ENCODE results near the gene P2RX1. TPM values are rescaled to one million over a fixed set of nuclear protein-coding genes. Genes with fewer than 3 reads are reported as not detected.

The P2RX1 gene
- polyA plus RNA-seq, 1 donor: 97.1 TPM

DNA sequence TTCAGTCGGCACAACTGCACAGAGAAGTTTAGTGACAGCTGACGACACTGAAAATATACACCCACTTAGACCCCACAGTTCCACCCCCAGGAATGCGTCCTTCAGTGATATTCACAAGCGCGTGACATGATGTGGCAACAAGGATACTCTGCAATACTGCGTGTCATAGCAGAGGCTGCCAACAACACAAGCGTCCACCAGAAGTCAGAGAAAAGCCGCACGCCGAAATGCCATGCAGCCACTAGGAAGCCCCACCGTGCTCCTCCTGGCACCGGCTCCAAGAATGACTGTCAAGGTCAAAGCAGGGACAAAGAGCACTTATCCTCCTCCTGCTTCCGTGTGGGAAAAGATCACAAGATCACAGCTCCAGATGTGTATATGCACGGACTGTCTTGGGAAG lies 44.5 kb upstream of the P2RX1 start:
- H3K27me3 ChIP-seq (ENCODE audit: control insufficient read depth, insufficient read depth, low read length): peaks cover 13% of the 10 kb centered on the region
- H3K4me1 ChIP-seq (ENCODE audit: control insufficient read depth, insufficient read depth, low read length): peaks cover 47% of the 10 kb centered on the region
- H3K4me3 ChIP-seq (ENCODE audit: low read length): no peak overlapping the region
- peak in 1 of 2 donors; percentile 40 for DNase-seq
- no CpG with 5 or more reads among the region's 14 CpGs for WGBS (ENCODE audit: insufficient coverage, low lambda C conversion rate)
- H3K27ac ChIP-seq (ENCODE audit: low read length): peak overlapping the region; percentile 59
- H3K36me3 ChIP-seq (ENCODE audit: control insufficient read depth, insufficient read depth, low read length): no peaks in the 10 kb centered on the region
- peaks cover 5% of the 10 kb centered on the region for H3K9me3 ChIP-seq (ENCODE audit: control insufficient read depth, low read depth, low read length)

DNA sequence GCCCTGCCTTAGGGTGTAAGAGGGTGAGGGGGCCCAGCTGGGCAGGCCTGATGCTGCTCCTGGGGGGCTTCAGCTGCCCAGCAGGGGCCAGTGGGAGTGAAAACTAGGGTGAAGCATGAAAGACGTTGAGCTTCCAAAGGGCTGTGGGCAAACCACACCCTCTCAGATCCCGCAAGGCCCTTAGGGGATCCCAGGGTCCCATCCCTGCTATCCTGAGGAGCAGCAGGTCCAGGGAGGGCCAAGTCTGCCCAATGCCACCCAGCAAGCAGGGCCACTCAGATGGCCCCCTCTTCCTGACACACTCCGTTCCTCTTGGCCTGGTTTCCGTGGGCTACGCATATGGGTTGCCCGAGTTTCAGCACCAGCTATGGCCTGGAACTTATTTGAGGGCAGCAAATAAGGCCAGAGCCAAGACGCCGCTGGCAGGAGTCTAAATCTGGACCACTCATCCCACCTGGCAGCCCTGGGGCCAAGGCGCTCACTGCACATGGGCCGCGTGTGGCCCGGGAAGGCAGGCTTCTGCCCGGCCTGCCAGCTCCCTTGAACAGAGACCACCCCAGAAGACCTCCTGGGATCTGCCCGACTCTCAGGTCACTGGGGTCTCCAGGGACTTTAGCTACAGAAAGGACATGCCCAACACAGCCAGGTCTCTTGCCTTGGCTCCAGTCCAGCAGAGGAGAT lies 43.8 kb upstream of the P2RX1 start:
- Histone ChIP-seq H3K4me1 (ENCODE audit: control insufficient read depth, insufficient read depth, low read length) (peaks cover 42% of the 10 kb centered on the region), H3K36me3 (ENCODE audit: control insufficient read depth, insufficient read depth, low read length) (no peaks in the 10 kb centered on the region), H3K4me3 (ENCODE audit: low read length) (no peak overlapping the region), H3K27ac (ENCODE audit: low read length) (peak overlapping the region; percentile 59), H3K27me3 (ENCODE audit: control insufficient read depth, insufficient read depth, low read length) (peaks cover 13% of the 10 kb centered on the region), H3K9me3 (ENCODE audit: control insufficient read depth, low read depth, low read length) (peaks cover 5% of the 10 kb centered on the region)
- DNase-seq: no peak
- no CpG with 5 or more reads among the region's 14 CpGs for WGBS (ENCODE audit: insufficient coverage, low lambda C conversion rate)

DNA sequence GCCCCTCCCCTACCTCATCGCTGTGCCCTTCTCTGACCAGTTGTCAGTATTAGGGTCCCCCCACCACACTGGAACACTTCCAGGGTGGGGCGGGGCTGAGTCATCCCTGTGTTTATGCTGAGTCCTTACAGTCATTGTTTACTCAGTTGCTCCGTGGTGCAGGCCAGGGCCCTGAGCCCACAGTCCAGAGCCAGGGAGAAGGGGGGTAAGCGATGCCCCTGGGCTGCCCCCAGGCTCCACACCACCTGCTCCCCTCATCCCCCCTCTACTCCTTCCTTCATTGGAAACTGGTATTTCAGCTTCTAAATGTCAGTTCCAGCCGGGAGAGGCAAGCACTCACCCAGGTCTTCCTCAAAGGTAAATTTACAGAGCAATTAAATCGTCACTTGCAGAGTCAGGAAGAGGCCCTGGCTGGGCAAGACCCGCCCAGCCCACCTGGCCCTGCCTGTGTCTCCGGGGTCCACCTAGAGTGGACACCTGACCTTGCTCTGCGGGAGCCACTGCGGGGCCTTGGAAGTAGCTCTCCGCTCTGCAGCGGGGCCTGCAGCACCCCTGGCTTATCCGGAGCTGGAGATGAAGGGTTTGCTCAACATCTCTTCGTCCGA lies 43.1 kb upstream of the P2RX1 start:
- Histone ChIP-seq H3K9me3 (ENCODE audit: control insufficient read depth, low read depth, low read length) (peaks cover 5% of the 10 kb centered on the region), H3K27me3 (ENCODE audit: control insufficient read depth, insufficient read depth, low read length) (peaks cover 13% of the 10 kb centered on the region), H3K4me3 (ENCODE audit: low read length) (no peak overlapping the region), H3K27ac (ENCODE audit: low read length) (peak overlapping the region; percentile 59), H3K4me1 (ENCODE audit: control insufficient read depth, insufficient read depth, low read length) (peaks cover 42% of the 10 kb centered on the region), H3K36me3 (ENCODE audit: control insufficient read depth, insufficient read depth, low read length) (no peaks in the 10 kb centered on the region)
- peak; percentile 49 to 76 for DNase-seq
- no CpG with 5 or more reads among the region's 15 CpGs for WGBS (ENCODE audit: insufficient coverage, low lambda C conversion rate)

DNA sequence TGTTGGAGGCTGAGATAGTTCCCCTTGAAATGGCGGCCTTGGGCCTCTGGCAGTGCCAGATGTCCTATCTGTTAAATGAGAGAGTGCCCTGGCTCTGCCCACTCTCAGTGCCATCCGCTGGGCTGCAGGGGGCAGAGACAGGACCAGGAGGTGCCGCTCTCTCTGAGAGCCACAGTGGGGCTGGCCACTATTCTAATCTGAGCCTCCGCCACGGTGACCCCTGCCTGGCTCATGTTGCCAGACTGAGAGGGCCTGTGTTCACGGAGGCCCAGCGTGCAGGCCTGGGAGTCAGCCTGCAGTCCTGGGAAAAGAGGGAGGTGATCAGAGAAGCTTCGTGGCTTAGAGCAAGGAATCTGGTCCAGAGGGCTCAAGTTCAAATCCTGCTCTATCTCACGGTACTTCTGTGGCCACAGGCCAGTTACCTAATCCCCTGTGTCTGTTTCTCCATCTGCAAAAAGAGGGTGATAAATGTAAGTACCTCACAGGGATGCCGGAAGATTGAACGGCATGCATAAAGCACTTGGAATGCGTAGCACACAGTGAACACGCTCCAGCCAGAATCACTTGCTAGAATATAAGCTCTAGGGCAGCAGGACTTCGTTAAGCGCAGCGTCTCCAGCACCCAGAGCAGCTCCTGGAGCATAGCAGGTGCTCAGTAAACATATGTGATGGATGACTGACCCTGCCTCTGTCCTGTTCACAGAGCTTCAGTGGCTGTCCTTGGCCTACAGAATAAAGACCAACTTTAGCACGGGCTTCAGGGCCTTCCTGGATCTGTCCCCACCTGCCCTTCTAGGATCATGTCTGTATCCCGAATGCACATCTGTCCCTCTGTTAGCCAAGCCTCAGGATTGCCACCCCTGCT lies 41.7 kb upstream of the P2RX1 start:
- H3K4me3 ChIP-seq (ENCODE audit: low read length): no peak overlapping the region
- H3K4me1 ChIP-seq (ENCODE audit: control insufficient read depth, insufficient read depth, low read length): peaks cover 37% of the 10 kb centered on the region
- DNase-seq: no peak
- H3K36me3 ChIP-seq (ENCODE audit: control insufficient read depth, insufficient read depth, low read length): no peaks in the 10 kb centered on the region
- peaks cover 4% of the 10 kb centered on the region for H3K27me3 ChIP-seq (ENCODE audit: control insufficient read depth, insufficient read depth, low read length)
- no CpG with 5 or more reads among the region's 18 CpGs for WGBS (ENCODE audit: insufficient coverage, low lambda C conversion rate)
- no peak overlapping the region for H3K27ac ChIP-seq (ENCODE audit: low read length)
- H3K9me3 ChIP-seq (ENCODE audit: control insufficient read depth, low read depth, low read length): peaks cover 5% of the 10 kb centered on the region

DNA sequence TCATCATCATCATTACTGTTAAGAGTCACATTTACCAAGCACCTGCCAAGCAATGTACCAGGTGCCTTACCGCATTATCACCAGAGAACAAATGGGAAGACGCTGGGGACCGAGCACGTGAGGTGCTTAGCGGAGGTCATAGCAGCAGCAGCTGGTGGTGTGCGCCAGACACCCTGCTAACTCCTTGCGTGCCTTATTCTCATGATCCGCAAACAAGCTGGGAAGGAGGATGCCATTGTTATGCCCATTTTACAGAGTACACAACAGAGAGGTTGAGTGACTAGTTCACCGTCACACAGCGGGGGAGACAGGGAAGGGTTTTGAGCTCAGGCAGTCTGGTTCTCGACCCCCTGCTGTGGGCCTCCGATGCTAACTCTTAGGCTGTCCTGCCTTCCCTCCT lies 40.7 kb upstream of the P2RX1 start:
- Histone ChIP-seq H3K36me3 (ENCODE audit: control insufficient read depth, insufficient read depth, low read length) (no peaks in the 10 kb centered on the region), H3K4me1 (ENCODE audit: control insufficient read depth, insufficient read depth, low read length) (peaks cover 31% of the 10 kb centered on the region), H3K9me3 (ENCODE audit: control insufficient read depth, low read depth, low read length) (peaks cover 3% of the 10 kb centered on the region), H3K27ac (ENCODE audit: low read length) (no peak overlapping the region), H3K27me3 (ENCODE audit: control insufficient read depth, insufficient read depth, low read length) (no peaks in the 10 kb centered on the region), H3K4me3 (ENCODE audit: low read length) (no peak overlapping the region)
- WGBS (ENCODE audit: insufficient coverage, low lambda C conversion rate): no CpG with 5 or more reads among the region's 12 CpGs
- DNase-seq: no peak

DNA sequence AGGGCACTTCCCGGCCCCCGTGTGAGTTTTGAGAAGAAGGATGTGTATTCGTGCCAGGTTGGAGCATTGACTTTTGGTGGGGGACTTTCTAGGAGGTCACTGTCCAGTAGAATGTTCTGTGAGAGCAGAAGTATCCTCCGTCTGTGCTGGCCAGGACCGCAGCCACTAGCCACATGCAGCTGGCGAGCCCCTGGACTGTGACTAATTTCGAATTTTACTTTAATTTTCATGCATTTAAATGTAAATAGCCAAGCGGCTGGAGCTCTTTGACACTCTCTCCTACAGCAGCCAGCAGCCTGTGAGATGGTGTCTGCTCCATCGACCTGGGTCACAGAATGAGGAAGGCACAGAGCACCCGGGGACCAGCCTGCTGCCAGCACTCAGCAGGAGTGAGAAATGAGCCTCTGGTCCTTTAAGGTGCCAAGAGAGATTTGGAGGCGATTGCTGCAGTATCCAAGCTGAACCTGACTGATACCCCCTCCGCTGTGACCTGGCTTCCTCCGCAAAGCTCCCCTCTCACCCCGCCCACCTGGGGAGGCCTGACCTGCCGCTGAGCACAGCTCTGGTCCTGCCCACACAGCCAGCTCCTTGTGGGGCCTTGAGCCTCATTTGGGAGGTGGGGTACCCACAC lies 40.2 kb upstream of the P2RX1 start:
- Histone ChIP-seq H3K36me3 (ENCODE audit: control insufficient read depth, insufficient read depth, low read length) (no peaks in the 10 kb centered on the region), H3K4me3 (ENCODE audit: low read length) (no peak overlapping the region), H3K4me1 (ENCODE audit: control insufficient read depth, insufficient read depth, low read length) (peaks cover 26% of the 10 kb centered on the region), H3K27ac (ENCODE audit: low read length) (no peak overlapping the region), H3K27me3 (ENCODE audit: control insufficient read depth, insufficient read depth, low read length) (no peaks in the 10 kb centered on the region), H3K9me3 (ENCODE audit: control insufficient read depth, low read depth, low read length) (peaks cover 3% of the 10 kb centered on the region)
- no peak for DNase-seq
- WGBS (ENCODE audit: insufficient coverage, low lambda C conversion rate): 93% methylated on average over 3 of the region's 15 CpGs

DNA sequence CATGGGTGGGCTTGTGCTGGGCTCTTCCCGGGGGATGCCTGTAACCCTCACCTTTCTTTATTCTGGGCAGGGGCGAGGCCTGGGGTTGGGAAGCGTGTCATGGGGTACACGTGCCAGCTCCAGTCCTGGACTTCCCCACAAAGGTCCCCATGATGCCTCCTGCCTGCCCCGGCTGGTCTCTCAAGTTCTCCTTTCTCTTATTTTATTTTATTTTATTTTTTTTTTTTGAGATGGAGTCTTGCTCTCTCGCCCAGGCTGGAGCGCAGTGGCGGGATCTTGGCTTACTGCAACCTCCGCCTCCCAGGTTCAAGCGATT lies 39.4 kb upstream of the P2RX1 start:
- Histone ChIP-seq H3K27me3 (ENCODE audit: control insufficient read depth, insufficient read depth, low read length) (no peaks in the 10 kb centered on the region), H3K4me3 (ENCODE audit: low read length) (no peak overlapping the region), H3K4me1 (ENCODE audit: control insufficient read depth, insufficient read depth, low read length) (peaks cover 18% of the 10 kb centered on the region), H3K9me3 (ENCODE audit: control insufficient read depth, low read depth, low read length) (peaks cover 3% of the 10 kb centered on the region), H3K36me3 (ENCODE audit: control insufficient read depth, insufficient read depth, low read length) (peaks cover 2% of the 10 kb centered on the region), H3K27ac (ENCODE audit: low read length) (no peak overlapping the region)
- DNase-seq: no peak
- 100% methylated on average over 1 of the region's 10 CpGs for WGBS (ENCODE audit: insufficient coverage, low lambda C conversion rate)

DNA sequence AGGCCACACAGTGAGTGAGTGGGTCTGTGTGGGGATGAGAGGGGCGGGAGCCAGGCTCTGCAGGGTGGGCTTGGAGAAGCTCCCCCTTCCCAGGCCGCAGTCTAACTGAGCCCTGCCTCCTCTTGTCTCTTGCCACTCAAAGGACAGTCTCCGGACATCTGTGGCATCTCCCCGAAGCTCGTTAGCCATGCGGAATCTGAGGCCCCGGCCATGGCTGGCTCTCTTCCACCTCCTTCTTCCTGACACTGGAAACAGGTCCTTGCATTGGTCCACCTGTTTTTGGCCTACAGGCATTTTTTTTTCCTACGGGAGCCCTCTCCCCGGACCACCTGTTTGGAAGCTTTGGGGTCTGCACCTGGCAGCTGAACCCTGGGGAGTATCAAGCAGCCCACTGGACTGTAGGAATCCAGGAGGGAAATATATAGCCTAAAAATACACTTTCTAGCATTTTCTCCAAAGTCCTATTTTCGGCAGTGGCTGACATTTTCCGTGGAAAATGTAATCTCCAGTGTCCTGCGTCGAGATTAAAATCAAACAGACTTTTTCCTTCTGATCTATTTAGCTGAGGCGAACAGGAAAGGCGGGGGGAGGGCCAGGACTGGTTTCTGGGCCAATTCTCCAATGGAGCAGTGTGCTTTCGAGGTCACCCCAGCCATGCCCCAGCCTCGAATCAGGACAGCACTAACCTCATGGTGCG lies 38.9 kb upstream of the P2RX1 start:
- Histone ChIP-seq H3K4me1 (ENCODE audit: control insufficient read depth, insufficient read depth, low read length) (peaks cover 13% of the 10 kb centered on the region), H3K9me3 (ENCODE audit: control insufficient read depth, low read depth, low read length) (peaks cover under 1% of the 10 kb centered on the region), H3K4me3 (ENCODE audit: low read length) (no peak overlapping the region), H3K27ac (ENCODE audit: low read length) (no peak overlapping the region), H3K27me3 (ENCODE audit: control insufficient read depth, insufficient read depth, low read length) (no peaks in the 10 kb centered on the region), H3K36me3 (ENCODE audit: control insufficient read depth, insufficient read depth, low read length) (peaks cover 5% of the 10 kb centered on the region)
- WGBS (ENCODE audit: insufficient coverage, low lambda C conversion rate): no CpG with 5 or more reads among the region's 18 CpGs
- no peak for DNase-seq

DNA sequence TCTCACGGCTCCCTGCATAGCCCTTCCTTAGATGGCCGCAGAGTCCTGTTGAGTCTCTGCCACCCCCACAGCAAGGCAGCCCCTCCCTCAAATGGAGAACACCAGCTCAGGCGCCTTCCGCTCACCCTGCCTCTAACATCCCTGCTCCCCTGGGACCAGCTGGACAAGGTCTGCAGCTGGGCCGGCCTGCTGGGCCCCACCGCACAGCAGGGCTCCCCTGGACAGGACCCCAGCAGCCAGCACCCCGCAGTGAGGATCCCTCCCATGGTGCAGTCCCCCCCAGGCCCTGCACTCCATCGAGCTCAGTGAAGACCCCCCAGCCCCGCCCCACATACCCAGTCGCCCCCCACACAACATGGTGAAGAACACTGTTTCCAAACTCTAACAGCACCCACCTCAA lies 37.8 kb upstream of the P2RX1 start:
- Histone ChIP-seq H3K27me3 (ENCODE audit: control insufficient read depth, insufficient read depth, low read length) (no peaks in the 10 kb centered on the region), H3K4me1 (ENCODE audit: control insufficient read depth, insufficient read depth, low read length) (peaks cover 2% of the 10 kb centered on the region), H3K27ac (ENCODE audit: low read length) (no peak overlapping the region), H3K36me3 (ENCODE audit: control insufficient read depth, insufficient read depth, low read length) (peaks cover 12% of the 10 kb centered on the region), H3K4me3 (ENCODE audit: low read length) (no peak overlapping the region), H3K9me3 (ENCODE audit: control insufficient read depth, low read depth, low read length) (no peaks in the 10 kb centered on the region)
- no peak for DNase-seq
- no CpG with 5 or more reads among the region's 10 CpGs for WGBS (ENCODE audit: insufficient coverage, low lambda C conversion rate)

DNA sequence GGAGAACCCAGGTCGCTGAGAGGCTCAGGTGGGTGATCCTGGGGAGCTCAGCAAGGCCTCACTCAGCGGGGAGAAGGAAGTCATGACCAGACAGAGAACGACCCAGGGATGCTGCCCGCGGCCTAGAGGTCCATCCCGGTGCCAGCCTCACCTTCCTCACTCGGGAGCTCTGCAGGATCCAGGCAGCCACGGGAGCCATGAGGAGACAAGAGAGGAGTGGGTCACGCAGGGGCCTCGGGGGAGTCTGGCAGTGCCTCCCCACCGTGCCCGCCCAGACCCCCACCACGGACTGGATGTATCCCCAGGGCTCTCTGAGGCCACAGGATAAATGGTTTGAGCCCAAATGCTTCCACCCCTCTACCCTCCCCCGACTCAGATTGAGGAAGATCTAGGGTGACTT lies 37.3 kb upstream of the P2RX1 start:
- no peak overlapping the region for H3K4me3 ChIP-seq (ENCODE audit: low read length)
- DNase-seq: no peak
- no CpG with 5 or more reads among the region's 14 CpGs for WGBS (ENCODE audit: insufficient coverage, low lambda C conversion rate)
- no peaks in the 10 kb centered on the region for H3K27me3 ChIP-seq (ENCODE audit: control insufficient read depth, insufficient read depth, low read length)
- H3K27ac ChIP-seq (ENCODE audit: low read length): no peak overlapping the region
- no peaks in the 10 kb centered on the region for H3K9me3 ChIP-seq (ENCODE audit: control insufficient read depth, low read depth, low read length)
- peaks cover 12% of the 10 kb centered on the region for H3K36me3 ChIP-seq (ENCODE audit: control insufficient read depth, insufficient read depth, low read length)
- H3K4me1 ChIP-seq (ENCODE audit: control insufficient read depth, insufficient read depth, low read length): no peaks in the 10 kb centered on the region

Measured in large intestine (tissue), 3 donors.